Parathyroid adenoma (tissue), 2 donors: Measurements from ENCODE around the gene MRPS21.

Experiments
- H2AFZ ChIP-seq: fragments of 300-600 bp; sonication (generic); one replicate; pipeline ENCODE4 v1.7.0; 2017; ENCODE audit warnings: antibody characterized with exemption, mild to moderate bottlenecking
- H3K27ac ChIP-seq: fragments of 300-600 bp; sonication (generic); one replicate; pipeline ENCODE4 v1.7.0; 2017
- H3K27me3 ChIP-seq: fragments of 300-600 bp; sonication (generic); one replicate; pipeline ENCODE4 v1.7.0; 2017; ENCODE audit warnings: low read length; ENCODE audit not compliant: control insufficient read depth, insufficient read depth
- H3K36me3 ChIP-seq: fragments of 300-600 bp; sonication (generic); one replicate; pipeline ENCODE4 v1.7.0; 2017; ENCODE audit warnings: low read length; ENCODE audit not compliant: control insufficient read depth, insufficient read depth
- H3K4me1 ChIP-seq: fragments of 300-600 bp; sonication (generic); one replicate; pipeline ENCODE4 v1.7.0; 2017; ENCODE audit warnings: control low read depth
- H3K4me2 ChIP-seq: fragments of 300-600 bp; sonication (generic); one replicate; pipeline ENCODE4 v1.7.0; 2017; ENCODE audit warnings: low read length
- H3K4me3 ChIP-seq: fragments of 300-600 bp; sonication (generic); one replicate; pipeline ENCODE4 v1.7.0; 2017; ENCODE audit warnings: low read depth, low read length
- H3K79me2 ChIP-seq: fragments of 300-600 bp; sonication (generic); one replicate; pipeline ENCODE4 v1.7.0; 2017; ENCODE audit warnings: control low read depth
- H3K9ac ChIP-seq: fragments of 300-600 bp; sonication (generic); one replicate; pipeline ENCODE4 v1.7.0; 2017; ENCODE audit warnings: mild to moderate bottlenecking
- H3K9me3 ChIP-seq: fragments of 300-600 bp; sonication (generic); one replicate; pipeline ENCODE4 v1.7.0; 2017; ENCODE audit warnings: low read length; ENCODE audit not compliant: control insufficient read depth
- TF ChIP-seq, protein P1 (sequence below): fragments of 300-600 bp; sonication (generic); IDR thresholded peaks from one replicate; pipeline ENCODE4 v1.7.0; 2017; ENCODE audit warnings: antibody characterized with exemption, mild to moderate bottlenecking
- donor health status: primary hyperparathyroidism.

MRPS21 gene

DNA sequence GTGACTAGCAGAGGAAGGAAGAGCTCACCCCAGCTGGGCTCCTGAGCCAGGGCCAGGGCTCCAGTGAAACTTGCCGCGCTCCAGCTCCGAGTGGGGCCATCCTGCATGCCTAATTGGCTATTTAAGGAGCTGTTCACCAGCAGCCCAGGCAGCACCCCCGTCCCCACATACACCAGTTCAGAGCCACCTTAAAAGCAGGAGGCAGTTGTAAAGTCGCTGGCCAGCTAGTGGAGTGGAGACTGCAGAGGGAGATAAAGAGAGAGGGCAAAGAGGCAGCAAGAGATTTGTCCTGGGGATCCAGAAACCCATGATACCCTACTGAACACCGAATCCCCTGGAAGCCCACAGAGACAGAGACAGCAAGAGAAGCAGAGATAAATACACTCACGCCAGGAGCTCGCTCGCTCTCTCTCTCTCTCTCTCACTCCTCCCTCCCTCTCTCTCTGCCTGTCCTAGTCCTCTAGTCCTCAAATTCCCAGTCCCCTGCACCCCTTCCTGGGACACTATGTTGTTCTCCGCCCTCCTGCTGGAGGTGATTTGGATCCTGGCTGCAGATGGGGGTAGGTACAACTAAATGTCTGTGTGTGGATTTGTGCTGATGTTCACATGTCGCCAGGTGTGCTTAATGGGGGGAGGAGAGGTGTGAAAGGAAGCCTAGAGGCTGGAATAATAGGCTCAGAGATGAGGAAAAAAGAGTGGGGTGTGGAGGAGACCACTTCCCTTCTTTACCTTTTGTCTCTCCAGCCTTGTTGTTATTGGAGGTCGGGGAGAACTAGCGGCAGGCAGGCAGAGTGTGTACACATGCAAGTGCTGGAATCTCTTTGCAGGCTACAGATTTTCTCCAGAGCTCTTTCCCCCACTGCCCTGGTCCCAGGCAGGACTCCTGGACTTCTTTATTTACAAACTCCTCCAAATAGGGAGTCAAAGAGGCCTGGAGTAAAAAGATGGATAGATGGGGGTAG, 35.8 kb upstream of the MRPS21 start, which contains the start of gene CA14:
CA14 (plus strand) TSS at position 151 of the 962 bp plus-strand sequence; CDS start at position 506, 355 bp downstream.
- Histone ChIP-seq H3K36me3 (no peaks in the 10 kb centered on the region), H3K4me3 (no peak within 1 kb of the TSS), H3K27ac (peak within 1 kb of the TSS; percentile 75), H3K79me2 (no peaks in the 10 kb centered on the region), H3K4me2 (peak within 1 kb of the TSS; percentile 72), H3K27me3 (no peaks in the 10 kb centered on the region), H3K9me3 (no peaks in the 10 kb centered on the region), H3K4me1 (peaks cover 6% of the 10 kb centered on the region), H3K9ac (no peak within 1 kb of the TSS), H2AFZ (peak within 1 kb of the TSS; percentile 76)
- TF ChIP-seq, protein P1, sequence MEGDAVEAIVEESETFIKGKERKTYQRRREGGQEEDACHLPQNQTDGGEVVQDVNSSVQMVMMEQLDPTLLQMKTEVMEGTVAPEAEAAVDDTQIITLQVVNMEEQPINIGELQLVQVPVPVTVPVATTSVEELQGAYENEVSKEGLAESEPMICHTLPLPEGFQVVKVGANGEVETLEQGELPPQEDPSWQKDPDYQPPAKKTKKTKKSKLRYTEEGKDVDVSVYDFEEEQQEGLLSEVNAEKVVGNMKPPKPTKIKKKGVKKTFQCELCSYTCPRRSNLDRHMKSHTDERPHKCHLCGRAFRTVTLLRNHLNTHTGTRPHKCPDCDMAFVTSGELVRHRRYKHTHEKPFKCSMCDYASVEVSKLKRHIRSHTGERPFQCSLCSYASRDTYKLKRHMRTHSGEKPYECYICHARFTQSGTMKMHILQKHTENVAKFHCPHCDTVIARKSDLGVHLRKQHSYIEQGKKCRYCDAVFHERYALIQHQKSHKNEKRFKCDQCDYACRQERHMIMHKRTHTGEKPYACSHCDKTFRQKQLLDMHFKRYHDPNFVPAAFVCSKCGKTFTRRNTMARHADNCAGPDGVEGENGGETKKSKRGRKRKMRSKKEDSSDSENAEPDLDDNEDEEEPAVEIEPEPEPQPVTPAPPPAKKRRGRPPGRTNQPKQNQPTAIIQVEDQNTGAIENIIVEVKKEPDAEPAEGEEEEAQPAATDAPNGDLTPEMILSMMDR: no peak

DNA sequence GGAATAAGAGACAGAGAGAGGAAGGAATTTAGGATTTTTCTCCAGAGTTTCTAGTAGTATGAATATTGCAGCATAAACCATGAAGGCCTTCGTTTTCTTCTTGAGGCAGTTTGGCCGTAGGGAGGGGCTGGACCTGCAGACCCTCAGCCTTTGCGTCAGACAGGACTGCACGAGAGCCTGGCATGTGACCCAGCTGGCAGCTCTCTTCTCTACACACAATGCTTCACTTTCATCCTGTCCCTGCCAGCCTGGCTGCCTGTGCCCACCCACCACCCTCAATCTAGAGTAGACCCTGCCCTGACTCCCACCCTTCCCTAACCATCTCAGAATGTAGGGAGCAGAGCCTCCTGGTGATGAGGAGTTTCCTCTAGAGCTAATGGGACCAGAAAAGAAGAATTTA, 34.4 kb upstream of the MRPS21 start:
- H3K79me2 ChIP-seq: no peaks in the 10 kb centered on the region
- peak overlapping the region; percentile 75 for H3K27ac ChIP-seq
- H3K4me3 ChIP-seq: no peak overlapping the region
- no peaks in the 10 kb centered on the region for H3K36me3 ChIP-seq
- peaks cover 6% of the 10 kb centered on the region for H3K4me1 ChIP-seq
- TF ChIP-seq, protein P1: no peak
- H3K9ac ChIP-seq: no peak overlapping the region
- H2AFZ ChIP-seq: peak overlapping the region; percentile 35
- no peaks in the 10 kb centered on the region for H3K9me3 ChIP-seq
- peak overlapping the region; percentile 64 for H3K4me2 ChIP-seq
- H3K27me3 ChIP-seq: no peaks in the 10 kb centered on the region

DNA sequence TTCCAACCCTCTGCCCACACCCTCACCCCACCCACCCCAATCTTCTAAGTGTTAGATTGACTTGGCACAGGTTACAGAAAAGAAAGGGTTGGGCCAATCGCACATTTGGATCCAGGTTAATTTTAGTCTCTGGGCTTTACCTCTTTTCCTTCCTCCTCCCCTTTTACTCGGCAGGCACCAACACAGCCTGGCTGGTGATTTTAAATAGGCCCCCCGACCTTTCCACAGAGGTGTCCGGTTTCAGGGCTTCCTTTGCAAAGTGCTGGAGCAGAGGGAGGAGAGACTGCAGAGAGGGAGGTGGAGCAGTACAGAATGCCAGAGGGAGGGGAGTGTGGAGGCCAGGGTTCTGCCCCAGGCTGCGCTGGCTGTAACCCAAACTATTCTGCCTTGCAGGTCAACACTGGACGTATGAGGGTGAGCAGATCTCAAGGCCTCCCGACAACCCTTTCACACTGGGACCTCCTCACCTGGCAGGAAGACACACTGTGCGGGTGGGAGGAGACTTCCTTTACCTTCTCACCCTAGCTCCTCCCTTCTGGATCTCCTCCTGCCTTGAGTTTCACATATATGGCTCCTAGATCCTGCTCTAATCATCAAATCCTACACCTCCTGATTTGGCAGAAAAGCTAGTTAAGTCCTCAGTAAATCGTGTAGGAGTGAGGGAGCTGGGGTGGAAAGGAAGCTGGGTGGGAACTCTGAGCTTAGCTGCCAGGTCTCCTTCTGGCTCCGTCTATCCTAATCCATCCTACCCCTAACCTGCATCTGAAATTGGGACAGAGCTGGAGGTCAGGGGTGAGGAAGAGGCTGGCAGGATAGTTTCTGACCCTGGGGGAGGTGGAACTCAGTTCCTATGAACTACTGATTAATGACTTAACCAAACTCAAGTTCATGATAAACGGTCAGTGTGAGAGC, 33.6 kb upstream of the MRPS21 start:
- no peaks in the 10 kb centered on the region for H3K27me3 ChIP-seq
- H3K4me2 ChIP-seq: peak overlapping the region; percentile 64
- H3K27ac ChIP-seq: peak overlapping the region; percentile 75
- TF ChIP-seq, protein P1: no peak
- H3K9ac ChIP-seq: no peak overlapping the region
- H3K36me3 ChIP-seq: no peaks in the 10 kb centered on the region
- peak overlapping the region; percentile 48 for H2AFZ ChIP-seq
- H3K4me1 ChIP-seq: peaks cover 6% of the 10 kb centered on the region
- no peaks in the 10 kb centered on the region for H3K9me3 ChIP-seq
- H3K4me3 ChIP-seq: peak overlapping the region; percentile 19
- no peaks in the 10 kb centered on the region for H3K79me2 ChIP-seq

DNA sequence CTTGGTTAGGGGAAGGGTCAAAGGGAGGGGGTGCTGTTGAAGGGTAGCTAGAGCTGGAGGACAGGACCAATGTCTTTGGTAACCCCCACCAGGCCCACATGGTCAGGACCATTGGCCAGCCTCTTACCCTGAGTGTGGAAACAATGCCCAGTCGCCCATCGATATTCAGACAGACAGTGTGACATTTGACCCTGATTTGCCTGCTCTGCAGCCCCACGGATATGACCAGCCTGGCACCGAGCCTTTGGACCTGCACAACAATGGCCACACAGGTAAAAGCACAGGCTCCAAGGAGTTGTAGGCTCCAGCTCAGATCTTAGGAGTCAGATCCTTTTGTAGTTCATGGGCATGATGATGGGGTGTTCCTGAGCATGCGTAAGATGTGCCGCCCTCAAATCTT, 32.3 kb upstream of the MRPS21 start:
- no peak overlapping the region for H3K27ac ChIP-seq
- no peaks in the 10 kb centered on the region for H3K27me3 ChIP-seq
- no peaks in the 10 kb centered on the region for H3K9me3 ChIP-seq
- TF ChIP-seq, protein P1: no peak
- peaks cover 3% of the 10 kb centered on the region for H3K4me1 ChIP-seq
- H3K79me2 ChIP-seq: no peaks in the 10 kb centered on the region
- H3K36me3 ChIP-seq: no peaks in the 10 kb centered on the region
- no peak overlapping the region for H3K4me3 ChIP-seq
- no peak overlapping the region for H3K4me2 ChIP-seq
- no peak overlapping the region for H3K9ac ChIP-seq
- no peak overlapping the region for H2AFZ ChIP-seq
